ENCODE results near the gene PDILT.
A peak's percentile ranks its signal among the peaks of the same experiment; 100 is the strongest.

PDILT gene

GRCh38 chr16:20385844-20386832 lies 18.4 kb downstream of the PDILT start:
- H3K27me3 ChIP-seq (ENCODE audit: insufficient read depth, poor library complexity, severe bottlenecking): no peaks in the 10 kb centered on the region
- H3K4me3 ChIP-seq (replicated peaks; ENCODE audit: insufficient read depth, low read length): no peak overlapping the region
- DNase-seq (ENCODE audit: low read depth in 1 of 2, low spot score in 1 of 2): peak; percentile 13 to 45
- TF ChIP-seq, protein P1, sequence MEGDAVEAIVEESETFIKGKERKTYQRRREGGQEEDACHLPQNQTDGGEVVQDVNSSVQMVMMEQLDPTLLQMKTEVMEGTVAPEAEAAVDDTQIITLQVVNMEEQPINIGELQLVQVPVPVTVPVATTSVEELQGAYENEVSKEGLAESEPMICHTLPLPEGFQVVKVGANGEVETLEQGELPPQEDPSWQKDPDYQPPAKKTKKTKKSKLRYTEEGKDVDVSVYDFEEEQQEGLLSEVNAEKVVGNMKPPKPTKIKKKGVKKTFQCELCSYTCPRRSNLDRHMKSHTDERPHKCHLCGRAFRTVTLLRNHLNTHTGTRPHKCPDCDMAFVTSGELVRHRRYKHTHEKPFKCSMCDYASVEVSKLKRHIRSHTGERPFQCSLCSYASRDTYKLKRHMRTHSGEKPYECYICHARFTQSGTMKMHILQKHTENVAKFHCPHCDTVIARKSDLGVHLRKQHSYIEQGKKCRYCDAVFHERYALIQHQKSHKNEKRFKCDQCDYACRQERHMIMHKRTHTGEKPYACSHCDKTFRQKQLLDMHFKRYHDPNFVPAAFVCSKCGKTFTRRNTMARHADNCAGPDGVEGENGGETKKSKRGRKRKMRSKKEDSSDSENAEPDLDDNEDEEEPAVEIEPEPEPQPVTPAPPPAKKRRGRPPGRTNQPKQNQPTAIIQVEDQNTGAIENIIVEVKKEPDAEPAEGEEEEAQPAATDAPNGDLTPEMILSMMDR (IDR thresholded peaks at IDR 0.05; ENCODE audit: insufficient read depth, low read length): peak; percentile 69
- TF ChIP-seq, protein P2, sequence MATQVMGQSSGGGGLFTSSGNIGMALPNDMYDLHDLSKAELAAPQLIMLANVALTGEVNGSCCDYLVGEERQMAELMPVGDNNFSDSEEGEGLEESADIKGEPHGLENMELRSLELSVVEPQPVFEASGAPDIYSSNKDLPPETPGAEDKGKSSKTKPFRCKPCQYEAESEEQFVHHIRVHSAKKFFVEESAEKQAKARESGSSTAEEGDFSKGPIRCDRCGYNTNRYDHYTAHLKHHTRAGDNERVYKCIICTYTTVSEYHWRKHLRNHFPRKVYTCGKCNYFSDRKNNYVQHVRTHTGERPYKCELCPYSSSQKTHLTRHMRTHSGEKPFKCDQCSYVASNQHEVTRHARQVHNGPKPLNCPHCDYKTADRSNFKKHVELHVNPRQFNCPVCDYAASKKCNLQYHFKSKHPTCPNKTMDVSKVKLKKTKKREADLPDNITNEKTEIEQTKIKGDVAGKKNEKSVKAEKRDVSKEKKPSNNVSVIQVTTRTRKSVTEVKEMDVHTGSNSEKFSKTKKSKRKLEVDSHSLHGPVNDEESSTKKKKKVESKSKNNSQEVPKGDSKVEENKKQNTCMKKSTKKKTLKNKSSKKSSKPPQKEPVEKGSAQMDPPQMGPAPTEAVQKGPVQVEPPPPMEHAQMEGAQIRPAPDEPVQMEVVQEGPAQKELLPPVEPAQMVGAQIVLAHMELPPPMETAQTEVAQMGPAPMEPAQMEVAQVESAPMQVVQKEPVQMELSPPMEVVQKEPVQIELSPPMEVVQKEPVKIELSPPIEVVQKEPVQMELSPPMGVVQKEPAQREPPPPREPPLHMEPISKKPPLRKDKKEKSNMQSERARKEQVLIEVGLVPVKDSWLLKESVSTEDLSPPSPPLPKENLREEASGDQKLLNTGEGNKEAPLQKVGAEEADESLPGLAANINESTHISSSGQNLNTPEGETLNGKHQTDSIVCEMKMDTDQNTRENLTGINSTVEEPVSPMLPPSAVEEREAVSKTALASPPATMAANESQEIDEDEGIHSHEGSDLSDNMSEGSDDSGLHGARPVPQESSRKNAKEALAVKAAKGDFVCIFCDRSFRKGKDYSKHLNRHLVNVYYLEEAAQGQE (IDR thresholded peaks at IDR 0.05; ENCODE audit: insufficient replicate concordance, low read depth): no peak
- TF ChIP-seq GABPA (IDR thresholded peaks at IDR 0.05; ENCODE audit: low read depth): no peak
- H3K27ac ChIP-seq (replicated peaks): no peak overlapping the region

- TF ChIP-seq, protein P2 (IDR thresholded peaks at IDR 0.05; ENCODE audit: insufficient replicate concordance, low read depth): no peak
- TF ChIP-seq, protein P1 (IDR thresholded peaks at IDR 0.05; ENCODE audit: insufficient read depth, low read length): peak; percentile 86
- Histone ChIP-seq H3K27ac (replicated peaks) (no peak overlapping the region), H3K4me3 (replicated peaks; ENCODE audit: insufficient read depth, low read length) (no peak overlapping the region), H3K27me3 (ENCODE audit: insufficient read depth, poor library complexity, severe bottlenecking) (no peaks in the 10 kb centered on the region)
- peak; percentile 18 to 58 for DNase-seq (ENCODE audit: low read depth in 1 of 2, low spot score in 1 of 2)
Measured at GRCh38 chr16:20383106-20384029, 21.2 kb downstream of the PDILT start.

DNA sequence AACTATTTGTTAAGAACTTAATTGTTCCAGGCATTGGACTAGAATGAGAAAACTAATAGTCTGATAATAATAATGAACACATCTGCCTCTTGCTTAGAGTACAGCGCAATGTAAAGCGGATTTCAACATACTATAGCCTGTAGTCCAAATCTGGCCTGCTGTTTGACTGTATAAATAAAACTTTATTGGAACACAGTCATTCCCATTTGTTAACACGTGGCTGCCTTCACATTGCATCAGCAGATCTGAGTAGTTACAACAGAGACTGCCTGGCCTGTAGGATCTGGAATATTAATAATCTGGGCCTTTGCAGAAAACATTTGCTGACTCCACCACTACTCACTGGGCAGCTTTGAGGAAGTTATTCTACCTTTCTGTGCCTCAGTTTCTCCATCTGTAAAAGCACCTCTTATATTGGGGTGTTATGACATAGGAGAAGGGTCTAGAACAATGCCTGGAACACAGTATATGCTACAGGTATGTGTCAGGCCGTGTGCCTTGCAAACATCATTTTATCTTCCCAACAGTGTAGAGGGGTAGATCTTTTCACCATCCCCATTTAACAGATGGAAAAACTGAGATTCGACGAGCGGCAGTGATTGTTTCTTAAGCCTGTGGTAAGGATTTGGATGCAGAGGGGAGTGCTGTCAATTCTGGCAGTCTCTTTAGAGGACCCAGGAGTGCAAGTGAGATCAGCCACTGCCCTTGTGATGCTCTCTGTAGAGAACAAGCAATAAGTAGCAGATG lies 22.2 kb downstream of the PDILT start:
- TF ChIP-seq POLR2AphosphoS5 (IDR thresholded peaks at IDR 0.05; ENCODE audit: low read depth) (no peak), SPI1 (IDR thresholded peaks at IDR 0.05; ENCODE audit: borderline replicate concordance, low read depth) (no peak), GABPA (IDR thresholded peaks at IDR 0.05; ENCODE audit: low read depth) (no peak)
- TF ChIP-seq, protein P1 (IDR thresholded peaks at IDR 0.05; ENCODE audit: insufficient read depth, low read length): no peak
- TF ChIP-seq, protein P2 (IDR thresholded peaks at IDR 0.05; ENCODE audit: insufficient replicate concordance, low read depth): no peak
- Histone ChIP-seq H3K27me3 (ENCODE audit: insufficient read depth, poor library complexity, severe bottlenecking) (no peaks in the 10 kb centered on the region), H3K27ac (replicated peaks) (no peak overlapping the region), H3K4me3 (replicated peaks; ENCODE audit: insufficient read depth, low read length) (no peak overlapping the region)
- no peak for DNase-seq (ENCODE audit: low read depth in 1 of 2, low spot score in 1 of 2)

Measured in HL-60 (cell line).